SK-N-SH treated with all-trans-retinoic acid at 6 μM for 48 hours (cell line): Measurements from ENCODE around the gene DYNC2H1.

Experiments used
- ARNTL ChIP-seq: fragments of 450-650 bp; formaldehyde crosslinking; IDR thresholded peaks from 2 replicates; pipeline ENCODE4 v1.5.0; 2020; ENCODE audit warnings: low read depth, mild to moderate bottlenecking, moderate library complexity, borderline replicate concordance
- ESRRG ChIP-seq: fragments of 250-450 bp; sonication (Bioruptor Pico); IDR thresholded peaks from 2 replicates; pipeline ENCODE4 v1.6.1; 2021; ENCODE audit warnings: mild to moderate bottlenecking
- GLIS3 ChIP-seq: fragments of 250-450 bp; sonication (Bioruptor Pico); IDR thresholded peaks from 2 replicates; pipeline ENCODE4 v1.5.0; 2020; ENCODE audit warnings: mild to moderate bottlenecking, moderate library complexity
- OSR1 ChIP-seq: fragments of 250-450 bp; sonication (Bioruptor Pico); IDR thresholded peaks from 2 replicates; pipeline ENCODE4 v1.8.0; 2022; ENCODE audit warnings: moderate library complexity, mild to moderate bottlenecking, inconsistent platforms
- RARB ChIP-seq: fragments of 250-450 bp; sonication (Bioruptor Pico); IDR thresholded peaks from 2 replicates; pipeline ENCODE4 v1.8.0; 2021; ENCODE audit warnings: mild to moderate bottlenecking, moderate library complexity
- TOX ChIP-seq: fragments of 250-450 bp; sonication (Bioruptor Pico); IDR thresholded peaks from 2 replicates; pipeline ENCODE4 v1.8.0; 2021; ENCODE audit warnings: mild to moderate bottlenecking, moderate library complexity, borderline replicate concordance
- ZFP30 ChIP-seq: fragments of 450-650 bp; formaldehyde crosslinking; IDR thresholded peaks from 2 replicates; pipeline ENCODE4 v1.5.0; 2022; ENCODE audit warnings: mild to moderate bottlenecking, moderate library complexity
- ZNF8 ChIP-seq: fragments of 450-650 bp; formaldehyde crosslinking; IDR thresholded peaks from 2 replicates; pipeline ENCODE4 v1.5.0; 2020; ENCODE audit warnings: mild to moderate bottlenecking, moderate library complexity
- TF ChIP-seq, protein P1 (sequence below): fragments of 250-450 bp; sonication (Bioruptor Pico); IDR thresholded peaks from 2 replicates; pipeline ENCODE4 v1.8.0; 2020; ENCODE audit warnings: mild to moderate bottlenecking, moderate library complexity, borderline replicate concordance
- TF ChIP-seq, protein P2 (sequence below): fragments of 250-450 bp; sonication (Bioruptor Pico); IDR thresholded peaks from 2 replicates; pipeline ENCODE4 v1.5.1; 2021; ENCODE audit warnings: mild to moderate bottlenecking, moderate library complexity
- TF ChIP-seq, protein P3 (sequence below): fragments of 250-450 bp; sonication (Bioruptor Pico); IDR thresholded peaks from 2 replicates; pipeline ENCODE4 v1.8.0; 2021; ENCODE audit warnings: low read depth, mild to moderate bottlenecking, moderate library complexity, borderline replicate concordance

DNA sequence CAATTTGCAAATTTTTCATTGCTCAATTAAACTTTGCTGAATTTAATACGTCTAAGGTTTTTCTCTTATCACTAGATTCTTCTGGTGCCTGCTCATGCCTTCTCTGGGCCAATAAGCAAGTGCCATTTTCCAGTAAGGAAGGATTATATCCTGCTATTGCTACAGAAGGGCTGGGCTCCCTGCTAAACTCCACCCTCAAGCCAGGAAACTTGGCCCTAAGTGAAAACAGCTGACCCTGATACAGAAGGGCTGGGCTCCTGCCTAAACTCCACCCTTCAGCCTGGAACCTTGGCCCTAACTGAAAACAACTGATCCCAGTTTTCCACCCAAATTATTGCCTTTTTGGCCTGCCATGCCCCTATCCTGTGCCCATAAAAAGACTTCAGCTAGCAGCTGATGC, 385.3 kb downstream of the DYNC2H1 start:
- TF ChIP-seq, protein P1, sequence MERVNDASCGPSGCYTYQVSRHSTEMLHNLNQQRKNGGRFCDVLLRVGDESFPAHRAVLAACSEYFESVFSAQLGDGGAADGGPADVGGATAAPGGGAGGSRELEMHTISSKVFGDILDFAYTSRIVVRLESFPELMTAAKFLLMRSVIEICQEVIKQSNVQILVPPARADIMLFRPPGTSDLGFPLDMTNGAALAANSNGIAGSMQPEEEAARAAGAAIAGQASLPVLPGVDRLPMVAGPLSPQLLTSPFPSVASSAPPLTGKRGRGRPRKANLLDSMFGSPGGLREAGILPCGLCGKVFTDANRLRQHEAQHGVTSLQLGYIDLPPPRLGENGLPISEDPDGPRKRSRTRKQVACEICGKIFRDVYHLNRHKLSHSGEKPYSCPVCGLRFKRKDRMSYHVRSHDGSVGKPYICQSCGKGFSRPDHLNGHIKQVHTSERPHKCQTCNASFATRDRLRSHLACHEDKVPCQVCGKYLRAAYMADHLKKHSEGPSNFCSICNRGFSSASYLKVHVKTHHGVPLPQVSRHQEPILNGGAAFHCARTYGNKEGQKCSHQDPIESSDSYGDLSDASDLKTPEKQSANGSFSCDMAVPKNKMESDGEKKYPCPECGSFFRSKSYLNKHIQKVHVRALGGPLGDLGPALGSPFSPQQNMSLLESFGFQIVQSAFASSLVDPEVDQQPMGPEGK (CRISPR knock-in tag) = no peak
- no peak for TF ChIP-seq ZFP30
- no peak for TF ChIP-seq ESRRG
- TF ChIP-seq OSR1 (CRISPR knock-in tag) = no peak
- TF ChIP-seq, protein P2, sequence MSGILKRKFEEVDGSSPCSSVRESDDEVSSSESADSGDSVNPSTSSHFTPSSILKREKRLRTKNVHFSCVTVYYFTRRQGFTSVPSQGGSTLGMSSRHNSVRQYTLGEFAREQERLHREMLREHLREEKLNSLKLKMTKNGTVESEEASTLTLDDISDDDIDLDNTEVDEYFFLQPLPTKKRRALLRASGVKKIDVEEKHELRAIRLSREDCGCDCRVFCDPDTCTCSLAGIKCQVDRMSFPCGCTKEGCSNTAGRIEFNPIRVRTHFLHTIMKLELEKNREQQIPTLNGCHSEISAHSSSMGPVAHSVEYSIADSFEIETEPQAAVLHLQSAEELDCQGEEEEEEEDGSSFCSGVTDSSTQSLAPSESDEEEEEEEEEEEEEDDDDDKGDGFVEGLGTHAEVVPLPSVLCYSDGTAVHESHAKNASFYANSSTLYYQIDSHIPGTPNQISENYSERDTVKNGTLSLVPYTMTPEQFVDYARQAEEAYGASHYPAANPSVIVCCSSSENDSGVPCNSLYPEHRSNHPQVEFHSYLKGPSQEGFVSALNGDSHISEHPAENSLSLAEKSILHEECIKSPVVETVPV (CRISPR knock-in tag) = no peak
- no peak for TF ChIP-seq ZNF8 (CRISPR knock-in tag)
- TF ChIP-seq ARNTL (CRISPR knock-in tag) = no peak
- TF ChIP-seq RARB (CRISPR knock-in tag) = no peak
- no peak for TF ChIP-seq TOX
- TF ChIP-seq GLIS3 (CRISPR knock-in tag) = no peak
- TF ChIP-seq, protein P3, sequence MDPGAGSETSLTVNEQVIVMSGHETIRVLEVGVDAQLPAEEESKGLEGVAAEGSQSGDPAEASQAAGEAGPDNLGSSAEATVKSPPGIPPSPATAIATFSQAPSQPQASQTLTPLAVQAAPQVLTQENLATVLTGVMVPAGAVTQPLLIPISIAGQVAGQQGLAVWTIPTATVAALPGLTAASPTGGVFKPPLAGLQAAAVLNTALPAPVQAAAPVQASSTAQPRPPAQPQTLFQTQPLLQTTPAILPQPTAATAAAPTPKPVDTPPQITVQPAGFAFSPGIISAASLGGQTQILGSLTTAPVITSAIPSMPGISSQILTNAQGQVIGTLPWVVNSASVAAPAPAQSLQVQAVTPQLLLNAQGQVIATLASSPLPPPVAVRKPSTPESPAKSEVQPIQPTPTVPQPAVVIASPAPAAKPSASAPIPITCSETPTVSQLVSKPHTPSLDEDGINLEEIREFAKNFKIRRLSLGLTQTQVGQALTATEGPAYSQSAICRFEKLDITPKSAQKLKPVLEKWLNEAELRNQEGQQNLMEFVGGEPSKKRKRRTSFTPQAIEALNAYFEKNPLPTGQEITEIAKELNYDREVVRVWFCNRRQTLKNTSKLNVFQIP (CRISPR knock-in tag) = no peak
